22Rv1 (cell line): ENCODE data around the gene RBM33.

Experiments used
- ZFX ChIP-seq: fragments of 450-650 bp; IDR thresholded peaks from 2 replicates; pipeline ENCODE4 v1.6.1; 2017; ENCODE audit warnings: antibody characterized with exemption, borderline replicate concordance
- TF ChIP-seq, protein P1 (sequence below): fragments of 450-650 bp; IDR thresholded peaks from 2 replicates; pipeline ENCODE4 v1.5.1; 2017; ENCODE audit warnings: mild to moderate bottlenecking

DNA sequence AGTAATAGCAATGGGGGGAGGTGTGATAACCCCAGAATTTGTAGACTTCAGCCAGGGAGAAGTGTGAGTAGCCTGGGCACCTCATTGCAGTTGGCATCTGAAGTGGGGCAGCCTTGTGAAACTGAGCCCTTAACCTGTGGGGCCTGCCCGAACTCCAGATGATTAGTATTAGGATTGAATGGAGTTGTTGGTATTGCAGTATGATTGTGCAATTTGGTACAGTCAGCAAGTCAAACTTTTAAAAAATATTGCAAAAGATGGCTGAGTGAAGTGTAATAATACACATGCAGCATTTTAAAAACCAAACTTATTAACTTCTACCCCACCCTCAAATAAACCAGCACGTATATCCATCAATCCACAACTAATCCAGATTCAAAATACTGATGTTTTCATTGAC, 9.3 kb downstream of the RBM33 start:
- TF ChIP-seq, protein P1, sequence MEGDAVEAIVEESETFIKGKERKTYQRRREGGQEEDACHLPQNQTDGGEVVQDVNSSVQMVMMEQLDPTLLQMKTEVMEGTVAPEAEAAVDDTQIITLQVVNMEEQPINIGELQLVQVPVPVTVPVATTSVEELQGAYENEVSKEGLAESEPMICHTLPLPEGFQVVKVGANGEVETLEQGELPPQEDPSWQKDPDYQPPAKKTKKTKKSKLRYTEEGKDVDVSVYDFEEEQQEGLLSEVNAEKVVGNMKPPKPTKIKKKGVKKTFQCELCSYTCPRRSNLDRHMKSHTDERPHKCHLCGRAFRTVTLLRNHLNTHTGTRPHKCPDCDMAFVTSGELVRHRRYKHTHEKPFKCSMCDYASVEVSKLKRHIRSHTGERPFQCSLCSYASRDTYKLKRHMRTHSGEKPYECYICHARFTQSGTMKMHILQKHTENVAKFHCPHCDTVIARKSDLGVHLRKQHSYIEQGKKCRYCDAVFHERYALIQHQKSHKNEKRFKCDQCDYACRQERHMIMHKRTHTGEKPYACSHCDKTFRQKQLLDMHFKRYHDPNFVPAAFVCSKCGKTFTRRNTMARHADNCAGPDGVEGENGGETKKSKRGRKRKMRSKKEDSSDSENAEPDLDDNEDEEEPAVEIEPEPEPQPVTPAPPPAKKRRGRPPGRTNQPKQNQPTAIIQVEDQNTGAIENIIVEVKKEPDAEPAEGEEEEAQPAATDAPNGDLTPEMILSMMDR = no peak
- no peak for TF ChIP-seq ZFX
